Measurements from ENCODE around the gene TPTE2. TPM values are rescaled to one million over a fixed set of nuclear protein-coding genes. Genes with fewer than 3 reads are reported as not detected.

Gene TPTE2
- total and polyA plus RNA-seq, 9 of the 15 experiments (the other 6 are each of a cell fraction or from before 2014, with no cell fraction given): not detected

GRCh38 chr13:19575230-19575629 is 13.9 kb upstream of the TPTE2 start:
- H3K4me2 ChIP-seq (ENCODE audit: insufficient read depth, low read length): no peak overlapping the region
- in situ Hi-C loops (cut with MboI): no loop called here
- FAIRE-seq: no peak
- no peak overlapping the region for H3K27ac ChIP-seq (ENCODE audit: extremely low read depth, low read depth, low read length)
- no peaks in the 10 kb centered on the region for H3K36me3 ChIP-seq (ENCODE audit: control insufficient read depth, insufficient read depth, low read length)
- no peaks in the 10 kb centered on the region for H3K4me1 ChIP-seq (replicated peaks in 1 of 2; ENCODE audit: control insufficient read depth in 2 of 2, insufficient read depth in 2 of 2, low read length in 2 of 2)
- no peak overlapping the region for H3K4me3 ChIP-seq
- no TSS peak for BruUV-seq (replicated peaks)
- H3K9ac ChIP-seq (ENCODE audit: insufficient read depth in 1 of 2, low read depth in 2 of 2, low read length in 2 of 2): no peak overlapping the region
- ATAC-seq: no peak
- no peaks in the 10 kb centered on the region for H3K27me3 ChIP-seq (ENCODE audit: control insufficient read depth in 2 of 2, insufficient read depth in 2 of 2, low read length in 2 of 2)
- intact Hi-C loops (cut with micrococcal nuclease): no loop called here
- H3K9me3 ChIP-seq (replicated peaks; ENCODE audit: control insufficient read depth, insufficient read depth, low read depth, low read length): no peaks in the 10 kb centered on the region
- no peaks in the 10 kb centered on the region for H4K20me1 ChIP-seq (replicated peaks; ENCODE audit: control insufficient read depth, insufficient read depth, low read length)
- H3K79me2 ChIP-seq (ENCODE audit: control insufficient read depth, insufficient read depth, low read length): no peaks in the 10 kb centered on the region
- ChIA-PET CTCF (ENCODE audit: low intra/inter-chr PET ratio) (no interaction called here), POLR2A (no interaction called here)
- no peak for DNase-seq (ENCODE audit: extremely low read depth in 1 of 4, low spot score in 3 of 4)
- 6% methylated on average over 2 of the region's 2 CpGs for WGBS (ENCODE audit: insufficient coverage, low coverage, missing lambda C conversion rate)
- no peaks in the 10 kb centered on the region for H3K9me1 ChIP-seq (ENCODE audit: control insufficient read depth, insufficient read depth, low read length)
- TF ChIP-seq TCF3 (CRISPR knock-in tag; IDR thresholded peaks at IDR 0.05) (no peak), DMBX1 (CRISPR knock-in tag; IDR thresholded peaks at IDR 0.05; ENCODE audit: borderline replicate concordance) (no peak), STAT6 (CRISPR knock-in tag; IDR thresholded peaks at IDR 0.05) (no peak), JUNB (CRISPR knock-in tag; conservative IDR thresholded peaks at IDR 0.05) (no peak)
- no peak overlapping the region for H2AFZ ChIP-seq (ENCODE audit: low read depth, low read length)

Measured in K562 (cell line).